ENCODE results near the gene HECTD4. TPM values are rescaled to one million over a fixed set of nuclear protein-coding genes. Genes with fewer than 3 reads are reported as not detected.

The HECTD4 gene
- polyA plus RNA-seq, 1 donor from 2014 or later = 15.8 TPM

DNA sequence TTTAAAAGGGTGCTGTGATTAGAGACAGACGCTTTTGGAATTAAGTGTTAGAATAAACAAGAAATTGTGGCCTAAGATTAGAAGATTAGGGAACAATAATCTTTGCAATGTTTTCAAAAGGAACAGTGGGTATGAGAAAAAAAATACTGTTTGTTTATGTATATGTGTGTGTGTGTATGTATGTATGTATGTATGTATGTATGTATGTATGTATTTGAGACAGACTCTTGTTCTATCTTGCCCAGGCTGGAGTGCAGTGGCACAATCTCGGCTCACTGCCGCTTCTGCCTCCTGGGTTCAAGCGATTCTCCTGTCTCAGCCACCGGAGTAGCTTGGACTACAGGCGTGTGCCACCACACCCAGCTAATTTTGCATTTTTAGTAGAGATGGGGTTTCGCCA lies 175.3 kb downstream of the HECTD4 start:
- Histone ChIP-seq H3K4me2 (ENCODE audit: low read length) (no peak overlapping the region), H3K4me3 (ENCODE audit: low read length) (no peak overlapping the region), H3K9me3 (ENCODE audit: low read length) (no peaks in the 10 kb centered on the region), H2AFZ (ENCODE audit: low read depth, low read length) (no peak overlapping the region), H3K27ac (ENCODE audit: low read length) (no peak overlapping the region), H3K79me2 (replicated peaks; ENCODE audit: insufficient read depth, low read length) (no peaks in the 10 kb centered on the region), H4K20me1 (ENCODE audit: insufficient read depth) (no peaks in the 10 kb centered on the region), H3F3A (ENCODE audit: insufficient read depth, low read length, poor library complexity, severe bottlenecking) (no peaks in the 10 kb centered on the region), H3K9me2 (ENCODE audit: insufficient read depth, low read length) (no peaks in the 10 kb centered on the region), H3K27me3 (ENCODE audit: insufficient read depth, low read depth, low read length) (no peaks in the 10 kb centered on the region), H3K9ac (ENCODE audit: low read length) (no peak overlapping the region), H3K36me3 (ENCODE audit: insufficient read depth, low read length) (peaks cover 15% of the 10 kb centered on the region)
- no peak for TF ChIP-seq TAF1 (IDR thresholded peaks at IDR 0.05; ENCODE audit: low read depth)
- TF ChIP-seq MXI1 (conservative IDR thresholded peaks at IDR 0.05; ENCODE audit: poor library complexity, severe bottlenecking) = no peak
- no peak for TF ChIP-seq EP300 (conservative IDR thresholded peaks at IDR 0.05; ENCODE audit: poor library complexity, severe bottlenecking)
- TF ChIP-seq RAD21 (conservative IDR thresholded peaks at IDR 0.05) = no peak
- no peak for TF ChIP-seq SMC3 (conservative IDR thresholded peaks at IDR 0.05; ENCODE audit: poor library complexity)
- no peak for TF ChIP-seq POLR2AphosphoS5 (IDR thresholded peaks at IDR 0.05)
- TF ChIP-seq, protein P1, sequence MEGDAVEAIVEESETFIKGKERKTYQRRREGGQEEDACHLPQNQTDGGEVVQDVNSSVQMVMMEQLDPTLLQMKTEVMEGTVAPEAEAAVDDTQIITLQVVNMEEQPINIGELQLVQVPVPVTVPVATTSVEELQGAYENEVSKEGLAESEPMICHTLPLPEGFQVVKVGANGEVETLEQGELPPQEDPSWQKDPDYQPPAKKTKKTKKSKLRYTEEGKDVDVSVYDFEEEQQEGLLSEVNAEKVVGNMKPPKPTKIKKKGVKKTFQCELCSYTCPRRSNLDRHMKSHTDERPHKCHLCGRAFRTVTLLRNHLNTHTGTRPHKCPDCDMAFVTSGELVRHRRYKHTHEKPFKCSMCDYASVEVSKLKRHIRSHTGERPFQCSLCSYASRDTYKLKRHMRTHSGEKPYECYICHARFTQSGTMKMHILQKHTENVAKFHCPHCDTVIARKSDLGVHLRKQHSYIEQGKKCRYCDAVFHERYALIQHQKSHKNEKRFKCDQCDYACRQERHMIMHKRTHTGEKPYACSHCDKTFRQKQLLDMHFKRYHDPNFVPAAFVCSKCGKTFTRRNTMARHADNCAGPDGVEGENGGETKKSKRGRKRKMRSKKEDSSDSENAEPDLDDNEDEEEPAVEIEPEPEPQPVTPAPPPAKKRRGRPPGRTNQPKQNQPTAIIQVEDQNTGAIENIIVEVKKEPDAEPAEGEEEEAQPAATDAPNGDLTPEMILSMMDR (IDR thresholded peaks at IDR 0.05; ENCODE audit: poor library complexity, severe bottlenecking) = no peak
- TF ChIP-seq EZH2 (IDR thresholded peaks at IDR 0.05; ENCODE audit: borderline replicate concordance, insufficient read depth, low read length, poor library complexity, severe bottlenecking) = no peak
- TF ChIP-seq, protein P2, sequence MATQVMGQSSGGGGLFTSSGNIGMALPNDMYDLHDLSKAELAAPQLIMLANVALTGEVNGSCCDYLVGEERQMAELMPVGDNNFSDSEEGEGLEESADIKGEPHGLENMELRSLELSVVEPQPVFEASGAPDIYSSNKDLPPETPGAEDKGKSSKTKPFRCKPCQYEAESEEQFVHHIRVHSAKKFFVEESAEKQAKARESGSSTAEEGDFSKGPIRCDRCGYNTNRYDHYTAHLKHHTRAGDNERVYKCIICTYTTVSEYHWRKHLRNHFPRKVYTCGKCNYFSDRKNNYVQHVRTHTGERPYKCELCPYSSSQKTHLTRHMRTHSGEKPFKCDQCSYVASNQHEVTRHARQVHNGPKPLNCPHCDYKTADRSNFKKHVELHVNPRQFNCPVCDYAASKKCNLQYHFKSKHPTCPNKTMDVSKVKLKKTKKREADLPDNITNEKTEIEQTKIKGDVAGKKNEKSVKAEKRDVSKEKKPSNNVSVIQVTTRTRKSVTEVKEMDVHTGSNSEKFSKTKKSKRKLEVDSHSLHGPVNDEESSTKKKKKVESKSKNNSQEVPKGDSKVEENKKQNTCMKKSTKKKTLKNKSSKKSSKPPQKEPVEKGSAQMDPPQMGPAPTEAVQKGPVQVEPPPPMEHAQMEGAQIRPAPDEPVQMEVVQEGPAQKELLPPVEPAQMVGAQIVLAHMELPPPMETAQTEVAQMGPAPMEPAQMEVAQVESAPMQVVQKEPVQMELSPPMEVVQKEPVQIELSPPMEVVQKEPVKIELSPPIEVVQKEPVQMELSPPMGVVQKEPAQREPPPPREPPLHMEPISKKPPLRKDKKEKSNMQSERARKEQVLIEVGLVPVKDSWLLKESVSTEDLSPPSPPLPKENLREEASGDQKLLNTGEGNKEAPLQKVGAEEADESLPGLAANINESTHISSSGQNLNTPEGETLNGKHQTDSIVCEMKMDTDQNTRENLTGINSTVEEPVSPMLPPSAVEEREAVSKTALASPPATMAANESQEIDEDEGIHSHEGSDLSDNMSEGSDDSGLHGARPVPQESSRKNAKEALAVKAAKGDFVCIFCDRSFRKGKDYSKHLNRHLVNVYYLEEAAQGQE (IDR thresholded peaks at IDR 0.05; ENCODE audit: borderline replicate concordance) = no peak

GRCh38 chr12:112199136-112199535 lies 183.1 kb downstream of the HECTD4 start:
- Histone ChIP-seq H3K27me3 (ENCODE audit: insufficient read depth, low read depth, low read length) (no peaks in the 10 kb centered on the region), H3K79me2 (replicated peaks; ENCODE audit: insufficient read depth, low read length) (no peaks in the 10 kb centered on the region), H2AFZ (ENCODE audit: low read depth, low read length) (no peak overlapping the region), H3K9ac (ENCODE audit: low read length) (no peak overlapping the region), H3F3A (ENCODE audit: insufficient read depth, low read length, poor library complexity, severe bottlenecking) (no peaks in the 10 kb centered on the region), H3K4me2 (ENCODE audit: low read length) (no peak overlapping the region), H3K36me3 (ENCODE audit: insufficient read depth, low read length) (peaks cover 25% of the 10 kb centered on the region), H3K27ac (ENCODE audit: low read length) (no peak overlapping the region), H3K9me2 (ENCODE audit: insufficient read depth, low read length) (no peaks in the 10 kb centered on the region), H4K20me1 (ENCODE audit: insufficient read depth) (no peaks in the 10 kb centered on the region), H3K9me3 (ENCODE audit: low read length) (no peaks in the 10 kb centered on the region), H3K4me3 (ENCODE audit: low read length) (no peak overlapping the region)
- TF ChIP-seq SMC3 (conservative IDR thresholded peaks at IDR 0.05; ENCODE audit: poor library complexity) (no peak), POLR2AphosphoS5 (IDR thresholded peaks at IDR 0.05) (no peak), MXI1 (conservative IDR thresholded peaks at IDR 0.05; ENCODE audit: poor library complexity, severe bottlenecking) (no peak), RAD21 (conservative IDR thresholded peaks at IDR 0.05) (no peak), EP300 (conservative IDR thresholded peaks at IDR 0.05; ENCODE audit: poor library complexity, severe bottlenecking) (no peak), TAF1 (IDR thresholded peaks at IDR 0.05; ENCODE audit: low read depth) (no peak), EZH2 (IDR thresholded peaks at IDR 0.05; ENCODE audit: borderline replicate concordance, insufficient read depth, low read length, poor library complexity, severe bottlenecking) (no peak)
- TF ChIP-seq, protein P1 (IDR thresholded peaks at IDR 0.05; ENCODE audit: poor library complexity, severe bottlenecking) = no peak
- TF ChIP-seq, protein P2 (IDR thresholded peaks at IDR 0.05; ENCODE audit: borderline replicate concordance) = no peak

Measured in neural cell (in vitro differentiated cells).